IMR-90 (cell line): Measurements from ENCODE around the gene ADAMTS9. TPM values are rescaled to one million over a fixed set of nuclear protein-coding genes. Genes with fewer than 3 reads are reported as not detected.

Experiments
- ATAC-seq: fragments of 200-7000 bp; cut with Tn5 transposase; 2 replicates; pipeline ENCODE4 v1.9.1; 2020; ENCODE audit warnings: low read depth, mild to moderate bottlenecking, moderate library complexity
- BruUV-seq: library from RNA; stranded (reverse); fragments of 400-500 nt; replicated peaks from 2 replicates; lab custom pipeline; 2021; lab: Mats Ljungman, UMichigan
- CTCF ChIA-PET: fragments of 300-600 bp; formaldehyde crosslinking; extraction: SDS; loops from one replicate; lab custom pipeline; 2021; ENCODE audit warnings: antibody characterized with exemption; lab: Yijun Ruan, JAX
- POLR2A ChIA-PET: fragments of 300-600 bp; sonication (Branson Sonifier 250); formaldehyde crosslinking; loops from one replicate; lab custom pipeline; 2022; ENCODE audit warnings: antibody characterized with exemption; ENCODE audit not compliant: unreplicated experiment; lab: Charles Lee
- DNase-seq: peaks from one replicate; pipeline ENCODE4 v3.0.0; 2013
- H2AFZ ChIP-seq: replicated peaks from 2 replicates; pipeline ENCODE3; 2013; ENCODE audit warnings: low read length, mild to moderate bottlenecking; ENCODE audit not compliant: poor library complexity
- H2AK5ac ChIP-seq: 2 replicates; pipeline ENCODE4 v1.6.1; 2013; ENCODE audit warnings: low read depth, low read length, inconsistent platforms
- H2AK9ac ChIP-seq: replicated peaks from 2 replicates; pipeline ENCODE3; 2013; ENCODE audit warnings: mild to moderate bottlenecking, low read depth, low read length, moderate library complexity; ENCODE audit not compliant: poor library complexity
- H2BK120ac ChIP-seq: 2 replicates; pipeline ENCODE4 v1.6.1; 2013; ENCODE audit warnings: low read depth, low read length, inconsistent platforms
- H2BK15ac ChIP-seq: 3 replicates; pipeline ENCODE4 v1.6.1; 2013; ENCODE audit warnings: low read depth, low read length, inconsistent platforms
- H2BK20ac ChIP-seq: 2 replicates; pipeline ENCODE4 v1.6.1; 2013; ENCODE audit warnings: low read depth, mild to moderate bottlenecking, inconsistent platforms, low read length, moderate library complexity
- H2BK5ac ChIP-seq: 2 replicates; pipeline ENCODE4 v1.6.1; 2013; ENCODE audit warnings: mild to moderate bottlenecking, low read depth, low read length, inconsistent platforms; ENCODE audit not compliant: poor library complexity, severe bottlenecking
- H3K14ac ChIP-seq: replicated peaks from 2 replicates; pipeline ENCODE4 v1.6.1; 2013; ENCODE audit warnings: low read depth, low read length, inconsistent platforms
- H3K18ac ChIP-seq: 2 replicates; pipeline ENCODE4 v1.6.1; 2013; ENCODE audit warnings: low read depth, low read length, control low read depth
- H3K23ac ChIP-seq: 2 replicates; pipeline ENCODE4 v1.6.1; 2013; ENCODE audit warnings: low read depth, low read length, inconsistent platforms
- H3K27ac ChIP-seq: 2 replicates; pipeline ENCODE4 v1.5.1; 2013; ENCODE audit warnings: mild to moderate bottlenecking, control low read depth, low read length; ENCODE audit not compliant: insufficient read depth
- H3K27me3 ChIP-seq: 2 replicates; pipeline ENCODE4 v1.6.1; 2013; ENCODE audit warnings: low read length; ENCODE audit not compliant: control insufficient read depth, insufficient read depth
- H3K36me3 ChIP-seq: 2 replicates; pipeline ENCODE4 v1.6.1; 2013; ENCODE audit warnings: low read length, mixed read lengths; ENCODE audit not compliant: control insufficient read depth, insufficient read depth
- H3K4ac ChIP-seq: 2 replicates; pipeline ENCODE4 v1.6.1; 2013; ENCODE audit warnings: low read depth, low read length, inconsistent platforms
- H3K4me1 ChIP-seq: 2 replicates; pipeline ENCODE4 v1.6.1; 2013; ENCODE audit warnings: low read length, mixed read lengths; ENCODE audit not compliant: control insufficient read depth, insufficient read depth
- H3K4me2 ChIP-seq: 2 replicates; pipeline ENCODE4 v1.6.1; 2013; ENCODE audit warnings: low read depth, mild to moderate bottlenecking, control low read depth, low read length, moderate library complexity
- H3K4me3 ChIP-seq: 2 replicates; pipeline ENCODE4 v1.5.1; 2013; ENCODE audit warnings: low read depth, mild to moderate bottlenecking, control low read depth, low read length, moderate library complexity; ENCODE audit not compliant: insufficient read depth
- H3K56ac ChIP-seq: 2 replicates; pipeline ENCODE4 v1.6.1; 2013; ENCODE audit warnings: low read length, inconsistent platforms; ENCODE audit not compliant: insufficient read depth; ENCODE audit errors: extremely low read depth
- H3K79me1 ChIP-seq, 2 experiments: 2 replicates each; pipeline ENCODE4 v1.6.1; 2013; ENCODE audit warnings: low read length in 2 of 2, inconsistent platforms in 1 of 2, low read depth in 1 of 2
- H3K9ac ChIP-seq: 2 replicates; pipeline ENCODE4 v1.6.1; 2013; ENCODE audit warnings: low read depth, low read length, control low read depth
- H3K9me1 ChIP-seq: 2 replicates; pipeline ENCODE4 v1.6.1; 2013; ENCODE audit warnings: low read length, inconsistent platforms; ENCODE audit not compliant: insufficient read depth
- H3K9me3 ChIP-seq: 2 replicates; pipeline ENCODE4 v1.6.1; 2013; ENCODE audit warnings: low read length; ENCODE audit not compliant: control insufficient read depth, insufficient read depth
- H4K20me1 ChIP-seq: 2 replicates; pipeline ENCODE4 v1.6.1; 2013; ENCODE audit warnings: low read length, inconsistent platforms; ENCODE audit not compliant: insufficient read depth
- H4K5ac ChIP-seq: 2 replicates; pipeline ENCODE4 v1.6.1; 2013; ENCODE audit warnings: mild to moderate bottlenecking, low read depth, low read length, control low read depth
- H4K8ac ChIP-seq, 2 experiments: 2 replicates each; pipeline ENCODE4 v1.6.1; 2013; ENCODE audit warnings: low read depth in 2 of 2, low read length in 2 of 2, control low read depth in 1 of 2, inconsistent platforms in 1 of 2
- H4K91ac ChIP-seq: 2 replicates; pipeline ENCODE4 v1.6.1; 2013; ENCODE audit warnings: low read depth, low read length, inconsistent platforms; ENCODE audit not compliant: insufficient read depth
- CEBPB ChIP-seq: IDR thresholded peaks from 2 replicates; pipeline ENCODE4 v1.6.1; 2012; ENCODE audit warnings: low read depth, low read length, improper control_type of control experiment
- CTCF ChIP-seq: conservative IDR thresholded peaks from 2 replicates; pipeline ENCODE4 v1.5.1; 2012; ENCODE audit warnings: mild to moderate bottlenecking, low read depth, low read length, improper control_type of control experiment
- RAD21 ChIP-seq: IDR thresholded peaks from 2 replicates; pipeline ENCODE4 v1.6.1; 2012; ENCODE audit warnings: low read length, improper control_type of control experiment
- SMC3 ChIP-seq: fragments of 150-350 bp; IDR thresholded peaks from 2 replicates; pipeline ENCODE4 v1.6.1; 2016; ENCODE audit warnings: low read depth, mild to moderate bottlenecking, antibody characterized with exemption, low read length, moderate library complexity
- WGBS, 2 experiments: methylation state at CpG; one replicate each; pipeline versions ENCODE4 v1.1.5 to v1.1.7; 2013; ENCODE audit warnings: missing lambda C conversion rate in 2 of 2; ENCODE audit not compliant: insufficient read length in 1 of 2; ENCODE audit errors: extremely low coverage in 2 of 2; 5-methylcytosine and 5-hydroxymethylcytosine counted together
- dilution Hi-C: fragments of 300-500 bp; cut with HindIII; formaldehyde crosslinking; loops from one replicate; pipeline ENCODE4 v1.14.3; 2018; ENCODE audit warnings: low sequenced_read_pairs; ENCODE audit not compliant: unreplicated experiment
- in situ Hi-C: fragments of 300-500 bp; cut with MboI; formaldehyde crosslinking; loops from 3 replicates; pipeline ENCODE4 v1.14.3; 2019; ENCODE audit warnings: low sequenced_read_pairs, inconsistent platforms, mixed read lengths
- intact Hi-C: fragments of 100-400 bp; cut with micrococcal nuclease; formaldehyde crosslinking; loops from 2 replicates; pipeline ENCODE4 v1.10.0; 2022
- polyA plus RNA-seq, 3 experiments: library from polyadenylated mRNA; depleted of rRNA; stranded (reverse); fragments of >200 nt; gene quantifications; 2 replicates each; pipeline ENCODE4 v1.2.3, GENCODE V29; 2012; ENCODE audit warnings: low replicate concordance in 1 of 3
- total RNA-seq: library from RNA; depleted of rRNA; stranded (reverse); fragments of >200 nt; gene quantifications from 2 replicates; pipeline ENCODE4 v1.2.3, GENCODE V29; 2012

The ADAMTS9 gene
- total and polyA plus RNA-seq, 2 of the 4 experiments (the other 2 are of a cell fraction) = 0.55 to 1.1 TPM

DNA sequence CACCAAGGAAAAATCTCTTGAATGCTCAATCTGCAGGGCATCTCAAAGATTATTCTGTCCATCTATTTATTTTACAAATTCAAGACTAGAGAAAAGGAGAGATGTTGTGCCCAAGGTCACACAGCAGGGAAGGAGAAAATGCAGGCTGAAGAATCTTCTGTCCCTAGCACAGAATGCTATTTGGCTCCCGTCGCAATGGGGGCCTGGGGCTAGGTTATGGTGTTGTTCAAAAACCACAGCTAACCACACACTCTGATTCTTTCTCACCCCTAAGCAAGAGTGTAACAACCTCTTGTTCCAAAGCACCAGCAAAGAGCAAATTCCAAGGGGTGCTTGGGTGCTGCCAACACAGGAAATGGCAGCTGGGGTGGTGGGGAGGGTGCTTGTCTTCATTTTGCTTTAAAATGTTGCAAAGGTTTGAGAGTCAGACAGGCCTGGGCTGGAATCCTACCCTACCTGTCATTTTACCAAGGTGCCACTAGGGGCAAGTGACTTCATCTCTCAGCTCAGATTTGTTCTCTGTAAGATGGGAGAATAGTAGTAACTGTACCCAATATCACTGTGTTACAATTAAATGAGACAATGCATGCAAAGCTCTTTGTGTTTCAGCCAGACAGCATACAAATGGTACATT lies 112.5 kb downstream of the ADAMTS9 start:
- H2AK9ac ChIP-seq = no peak overlapping the region
- dilution Hi-C loops = no loop called here

More for the DNA sequence above, 112.5 kb downstream of the ADAMTS9 start:
- Histone ChIP-seq H3K9ac (no peak overlapping the region), H3K4me2 (no peak overlapping the region), H3K4me1 (peaks cover 2% of the 10 kb centered on the region; the same call in 1 of the 2 replicates), H4K8ac (no peak overlapping the region), H3K79me1 (no peaks in the 10 kb centered on the region), H2AK5ac (no peak overlapping the region), H3K56ac (no peak overlapping the region), H3K14ac (no peak overlapping the region), H3K18ac (no peak overlapping the region), H3K4ac (no peak overlapping the region), H3K36me3 (no peaks in the 10 kb centered on the region; the same call in 1 of the 2 replicates), H4K20me1 (no peaks in the 10 kb centered on the region), H4K91ac (no peak overlapping the region), H2BK120ac (no peak overlapping the region), H2BK15ac (no peak overlapping the region), H2BK20ac (no peak overlapping the region; the same call in 1 of the 2 replicates), H3K9me3 (no peaks in the 10 kb centered on the region), H3K27me3 (peaks cover 5% of the 10 kb centered on the region), H2AFZ (peak overlapping the region; percentile 26), H3K27ac (no peak overlapping the region), H3K23ac (no peak overlapping the region), H4K5ac (no peak overlapping the region), H3K9me1 (no peaks in the 10 kb centered on the region; the same call in 1 of the 2 replicates), H3K4me3 (no peak overlapping the region), H2BK5ac (no peak overlapping the region)
- peak; percentile 65; the same call in 1 of the 2 replicates for ATAC-seq
- no CpG with 5 or more reads among the region's 2 CpGs for WGBS, 2 experiments
- ChIA-PET CTCF (interaction anchor here (0.7 to 1.0 kb wide), 3 partner anchors 9 to 22 kb away, joined by 3 read pairs; no protein-coding TSS in a partner anchor), POLR2A (no interaction called here)
- TF ChIP-seq CEBPB (no peak), CTCF (peak; percentile 32; the same call in 1 of the 2 replicates), SMC3 (no peak), RAD21 (0 out of 2 replicates have a peak, but pooled peaks have one; percentile 8)
- intact Hi-C loops = no loop called here
- in situ Hi-C loops = no loop called here
- DNase-seq = peak; percentile 18
- no TSS peak for BruUV-seq
